K562 (cell line): ENCODE measurements around the gene TMEM248.

Source experiments
- BHLHE40 ChIP-seq: IDR thresholded peaks from 2 replicates; pipeline ENCODE4 v1.6.1; 2011; ENCODE audit warnings: low read length, improper control_type of control experiment
- EZH2 ChIP-seq: IDR thresholded peaks from 2 replicates; pipeline ENCODE4 v1.6.1; 2012; ENCODE audit warnings: low read depth, mild to moderate bottlenecking, inconsistent platforms, low read length, borderline replicate concordance
- HCFC1 ChIP-seq: IDR thresholded peaks from 2 replicates; pipeline ENCODE4 v1.6.1; 2012; ENCODE audit warnings: low read depth, low read length, improper control_type of control experiment
- HNRNPK ChIP-seq: fragments of 200-400 bp; formaldehyde crosslinking; IDR thresholded peaks from one replicate; pipeline ENCODE4 v1.6.1; 2018; ENCODE audit warnings: mild to moderate bottlenecking, low read depth, low read length; ENCODE audit not compliant: poor library complexity, severe bottlenecking
- MYC ChIP-seq, 2 experiments: fragments of 250-450 bp in 1 of 2; sonication (Bioruptor Pico) in 1 of 2; IDR thresholded peaks; 2 replicates each; pipeline versions ENCODE4 v1.5.1 to v1.6.1; 2012 to 2021; ENCODE audit warnings: low read depth in 2 of 2, borderline replicate concordance in 1 of 2, improper control_type of control experiment in 1 of 2, low read length in 1 of 2, mild to moderate bottlenecking in 1 of 2, moderate library complexity in 1 of 2
- TF ChIP-seq, protein P1 (sequence below), 3 experiments: IDR thresholded peaks in 2 of 3; conservative IDR thresholded peaks in 1 of 3; 2 replicates each; pipeline ENCODE4 v1.5.1; 2011 to 2012; ENCODE audit warnings: low read length in 3 of 3, mild to moderate bottlenecking in 3 of 3, control low read depth in 2 of 3, improper control_type of control experiment in 1 of 3, inconsistent platforms in 1 of 3, low read depth in 1 of 3, mixed read lengths in 1 of 3, moderate library complexity in 1 of 3; ENCODE audit not compliant: insufficient read depth in 2 of 3
- TF ChIP-seq, protein P2 (sequence below): sonication (generic); formaldehyde crosslinking; IDR thresholded peaks from 2 replicates; pipeline ENCODE4 v1.8.1; 2023; ENCODE audit warnings: mild to moderate bottlenecking, missing genetic modification reagents, moderate library complexity
- TF ChIP-seq, protein P3 (sequence below): fragments of 250-450 bp; sonication (Bioruptor Pico); IDR thresholded peaks from 2 replicates; pipeline ENCODE4 v1.5.0; 2020; ENCODE audit warnings: mild to moderate bottlenecking, borderline replicate concordance

DNA sequence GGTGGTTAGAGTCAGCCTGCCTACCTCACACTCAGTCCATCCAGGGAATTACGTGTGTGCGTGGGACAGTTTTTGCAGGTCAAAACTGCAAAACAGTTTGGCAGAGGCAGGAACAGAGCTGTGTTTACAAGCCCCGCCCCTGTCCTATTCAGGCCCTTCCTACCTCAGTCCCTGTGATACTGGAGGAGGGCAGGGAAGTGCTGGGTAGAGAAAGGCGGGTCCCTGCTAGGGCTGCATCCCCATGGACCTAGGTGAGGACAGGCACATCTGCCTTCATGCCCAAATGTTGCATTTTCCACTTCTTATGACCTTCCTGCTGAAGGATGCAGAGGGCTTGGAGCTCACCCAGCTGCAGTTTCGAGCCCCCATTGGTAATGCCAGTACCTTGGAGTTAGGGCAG lies 49.3 kb downstream of the TMEM248 start:
- TF ChIP-seq EZH2: no peak
- TF ChIP-seq, protein P1, sequence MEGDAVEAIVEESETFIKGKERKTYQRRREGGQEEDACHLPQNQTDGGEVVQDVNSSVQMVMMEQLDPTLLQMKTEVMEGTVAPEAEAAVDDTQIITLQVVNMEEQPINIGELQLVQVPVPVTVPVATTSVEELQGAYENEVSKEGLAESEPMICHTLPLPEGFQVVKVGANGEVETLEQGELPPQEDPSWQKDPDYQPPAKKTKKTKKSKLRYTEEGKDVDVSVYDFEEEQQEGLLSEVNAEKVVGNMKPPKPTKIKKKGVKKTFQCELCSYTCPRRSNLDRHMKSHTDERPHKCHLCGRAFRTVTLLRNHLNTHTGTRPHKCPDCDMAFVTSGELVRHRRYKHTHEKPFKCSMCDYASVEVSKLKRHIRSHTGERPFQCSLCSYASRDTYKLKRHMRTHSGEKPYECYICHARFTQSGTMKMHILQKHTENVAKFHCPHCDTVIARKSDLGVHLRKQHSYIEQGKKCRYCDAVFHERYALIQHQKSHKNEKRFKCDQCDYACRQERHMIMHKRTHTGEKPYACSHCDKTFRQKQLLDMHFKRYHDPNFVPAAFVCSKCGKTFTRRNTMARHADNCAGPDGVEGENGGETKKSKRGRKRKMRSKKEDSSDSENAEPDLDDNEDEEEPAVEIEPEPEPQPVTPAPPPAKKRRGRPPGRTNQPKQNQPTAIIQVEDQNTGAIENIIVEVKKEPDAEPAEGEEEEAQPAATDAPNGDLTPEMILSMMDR (IDR thresholded peaks at IDR 0.05 in 2 of 3, conservative IDR thresholded peaks at IDR 0.05 in 1 of 3; ENCODE audit: insufficient read depth in 2 of 3, low read depth in 1 of 3, low read length in 3 of 3): no peak
- TF ChIP-seq, protein P2, sequence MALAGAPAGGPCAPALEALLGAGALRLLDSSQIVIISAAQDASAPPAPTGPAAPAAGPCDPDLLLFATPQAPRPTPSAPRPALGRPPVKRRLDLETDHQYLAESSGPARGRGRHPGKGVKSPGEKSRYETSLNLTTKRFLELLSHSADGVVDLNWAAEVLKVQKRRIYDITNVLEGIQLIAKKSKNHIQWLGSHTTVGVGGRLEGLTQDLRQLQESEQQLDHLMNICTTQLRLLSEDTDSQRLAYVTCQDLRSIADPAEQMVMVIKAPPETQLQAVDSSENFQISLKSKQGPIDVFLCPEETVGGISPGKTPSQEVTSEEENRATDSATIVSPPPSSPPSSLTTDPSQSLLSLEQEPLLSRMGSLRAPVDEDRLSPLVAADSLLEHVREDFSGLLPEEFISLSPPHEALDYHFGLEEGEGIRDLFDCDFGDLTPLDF (CRISPR knock-in tag): no peak
- TF ChIP-seq BHLHE40: no peak
- TF ChIP-seq HNRNPK: no peak
- no peak for TF ChIP-seq MYC (IDR thresholded peaks at IDR 0.05; ENCODE audit: low read depth, low read length)
- no peak for TF ChIP-seq MYC (CRISPR knock-in tag; IDR thresholded peaks at IDR 0.05; ENCODE audit: borderline replicate concordance, low read depth)
- no peak for TF ChIP-seq HCFC1
- TF ChIP-seq, protein P3, sequence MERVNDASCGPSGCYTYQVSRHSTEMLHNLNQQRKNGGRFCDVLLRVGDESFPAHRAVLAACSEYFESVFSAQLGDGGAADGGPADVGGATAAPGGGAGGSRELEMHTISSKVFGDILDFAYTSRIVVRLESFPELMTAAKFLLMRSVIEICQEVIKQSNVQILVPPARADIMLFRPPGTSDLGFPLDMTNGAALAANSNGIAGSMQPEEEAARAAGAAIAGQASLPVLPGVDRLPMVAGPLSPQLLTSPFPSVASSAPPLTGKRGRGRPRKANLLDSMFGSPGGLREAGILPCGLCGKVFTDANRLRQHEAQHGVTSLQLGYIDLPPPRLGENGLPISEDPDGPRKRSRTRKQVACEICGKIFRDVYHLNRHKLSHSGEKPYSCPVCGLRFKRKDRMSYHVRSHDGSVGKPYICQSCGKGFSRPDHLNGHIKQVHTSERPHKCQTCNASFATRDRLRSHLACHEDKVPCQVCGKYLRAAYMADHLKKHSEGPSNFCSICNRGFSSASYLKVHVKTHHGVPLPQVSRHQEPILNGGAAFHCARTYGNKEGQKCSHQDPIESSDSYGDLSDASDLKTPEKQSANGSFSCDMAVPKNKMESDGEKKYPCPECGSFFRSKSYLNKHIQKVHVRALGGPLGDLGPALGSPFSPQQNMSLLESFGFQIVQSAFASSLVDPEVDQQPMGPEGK: no peak
